Panc1 (cell line): ENCODE data around the gene SSR2.

ENCODE experiments used
- CTCF ChIP-seq: fragments of 450-650 bp; IDR thresholded peaks from 2 replicates; pipeline ENCODE4 v1.5.1; 2017; ENCODE audit warnings: mild to moderate bottlenecking
- POLR2AphosphoS5 ChIP-seq: IDR thresholded peaks from 2 replicates; pipeline ENCODE4 v1.6.1; 2012; ENCODE audit warnings: mild to moderate bottlenecking, low read depth, low read length, moderate library complexity
- REST ChIP-seq, 2 experiments: IDR thresholded peaks; 2 replicates each; pipeline ENCODE4 v1.6.1; 2011 to 2012; ENCODE audit warnings: low read depth in 2 of 2, control low read depth in 1 of 2, low read length in 1 of 2, mild to moderate bottlenecking in 1 of 2, moderate library complexity in 1 of 2; ENCODE audit not compliant: insufficient read depth in 1 of 2
- SIN3A ChIP-seq: IDR thresholded peaks from 2 replicates; pipeline ENCODE4 v1.6.1; 2012; ENCODE audit warnings: low read depth, mild to moderate bottlenecking, low read length, moderate library complexity, borderline replicate concordance; ENCODE audit not compliant: insufficient read depth

- no peak for TF ChIP-seq POLR2AphosphoS5
- TF ChIP-seq REST (IDR thresholded peaks at IDR 0.05; ENCODE audit: insufficient read depth in 1 of 2, low read depth in 2 of 2, low read length in 1 of 2): no peak
- TF ChIP-seq CTCF: no peak
- no peak for TF ChIP-seq SIN3A
These were observed 28.0 kb upstream of the SSR2 start for GRCh38 chr1:156048663-156049258.
